Activated CD8-positive, alpha-beta memory T cell treated with anti-CD3 and anti-CD28 coated beads for 36 hours (primary cell): Measurements from ENCODE around the gene BTBD17. TPM values are rescaled to one million over a fixed set of nuclear protein-coding genes. Genes with fewer than 3 reads are reported as not detected.

Experiments
- CTCF ChIA-PET: fragments of 350-600 bp; sonication (Branson Sonifier 250); formaldehyde crosslinking; loops from one replicate; lab custom pipeline; 2021; ENCODE audit warnings: antibody characterized with exemption; lab: Charles Lee
- POLR2A ChIA-PET: fragments of 350-600 bp; sonication (Branson Sonifier 250); formaldehyde crosslinking; loops from one replicate; lab custom pipeline; 2021; ENCODE audit warnings: antibody characterized with exemption; lab: Charles Lee
- total RNA-seq, 2 experiments: library from RNA; stranded (reverse); gene quantifications; one replicate each; pipeline ENCODE4 v1.2.3, GENCODE V29; 2021

The BTBD17 gene
- total RNA-seq, 2 experiments from 2014 or later: not detected

DNA sequence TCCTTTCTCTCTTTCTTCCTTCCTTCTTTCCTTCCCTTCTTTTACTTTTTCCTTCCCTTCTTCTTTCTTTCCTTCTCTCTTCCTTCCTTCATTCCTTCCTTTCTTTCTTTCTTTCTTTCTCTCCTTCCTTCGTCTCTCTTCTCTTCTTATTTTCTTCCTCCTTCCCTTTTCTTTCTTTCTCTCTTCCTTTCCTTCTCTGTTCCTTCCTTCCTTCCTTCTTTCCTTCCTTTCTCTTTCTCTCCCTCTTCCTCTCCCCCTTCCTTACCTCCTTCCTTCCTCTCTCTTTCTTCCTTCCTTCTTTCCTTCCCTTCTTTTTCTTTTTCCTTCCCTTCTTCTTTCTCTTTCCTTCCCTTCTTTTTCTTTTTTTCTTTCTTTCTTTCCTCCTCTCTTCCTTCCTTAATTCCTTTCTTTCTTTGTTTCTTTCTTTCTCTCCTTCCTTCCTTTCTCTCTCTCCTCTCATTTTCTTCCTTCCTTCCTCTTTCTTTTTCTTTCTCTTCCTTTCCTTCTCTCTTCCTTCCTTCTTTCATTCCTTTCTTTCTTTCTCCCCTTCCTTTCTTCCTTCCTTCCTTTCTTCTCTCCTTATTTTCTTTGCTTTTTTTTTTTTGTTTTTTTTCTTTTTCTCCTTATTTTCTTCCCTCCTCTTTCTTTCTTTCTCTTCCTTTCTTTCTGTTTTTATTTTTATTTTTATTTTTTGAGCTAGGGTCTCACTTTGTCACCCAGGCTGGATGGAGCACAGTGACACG is 28.4 kb upstream of the BTBD17 start:
- ChIA-PET POLR2A (no interaction called here), CTCF (interaction anchor here (1.3 kb wide), 1 partner anchor 11 kb away, joined by 5 read pairs; no protein-coding TSS in a partner anchor)

DNA sequence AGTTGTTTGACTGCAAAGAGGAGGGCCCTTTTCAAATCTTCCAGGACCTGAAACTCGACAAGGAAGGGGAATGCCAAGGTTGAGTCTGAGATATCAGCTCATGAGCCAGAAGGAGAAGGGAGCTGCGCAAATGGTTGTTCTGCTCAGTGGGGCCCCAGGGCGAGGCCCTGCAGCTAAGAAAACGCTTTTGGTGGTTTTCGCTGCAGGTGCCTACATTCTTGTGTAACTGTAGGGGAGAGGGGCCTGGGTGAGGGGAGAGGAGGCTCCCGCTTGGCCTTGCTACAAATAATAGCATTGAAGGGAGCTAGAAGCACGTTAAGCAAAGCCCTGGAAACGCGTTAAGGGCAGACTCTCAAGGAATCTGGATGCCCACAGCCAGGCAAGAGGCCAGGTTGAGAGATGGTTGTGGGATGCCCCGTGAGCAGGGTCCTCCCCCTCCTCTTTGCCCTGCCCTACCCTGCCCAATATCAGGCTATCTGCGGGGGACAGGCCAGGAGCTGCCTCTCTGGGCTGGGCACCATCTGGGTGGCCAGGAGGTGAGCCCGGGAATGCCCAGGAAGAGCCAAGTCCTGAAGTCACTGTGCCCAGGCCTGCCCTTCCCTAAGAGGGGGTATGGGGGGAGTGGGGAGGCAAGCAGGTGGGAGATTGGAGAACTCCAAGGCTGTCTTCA is 27.6 kb upstream of the BTBD17 start:
- ChIA-PET CTCF (interaction anchor here (1.1 to 1.9 kb wide), 2 partner anchors 10 to 137 kb away, joined by 3 to 7 read pairs; no protein-coding TSS in a partner anchor), POLR2A (no interaction called here)

- CTCF ChIA-PET: interaction anchor here (1.9 kb wide), 1 partner anchor 8 kb away, joined by 7 read pairs; no protein-coding TSS in a partner anchor
- POLR2A ChIA-PET: no interaction called here
Observed at GRCh38 chr17:74387365-74388218, 25.9 kb upstream of the BTBD17 start.

- CTCF ChIA-PET: interaction anchor here (0.8 kb wide), 1 partner anchor 16 kb away, joined by 3 read pairs; no protein-coding TSS in a partner anchor
Observed at GRCh38 chr17:74386386-74386785, 24.7 kb upstream of the BTBD17 start.

GRCh38 chr17:74385201-74385600 is 23.5 kb upstream of the BTBD17 start:
- CTCF ChIA-PET: no interaction called here
- POLR2A ChIA-PET: no interaction called here

More at GRCh38 chr17:74386386-74386785, 24.7 kb upstream of the BTBD17 start:
- POLR2A ChIA-PET: no interaction called here

GRCh38 chr17:74383141-74383540 is 21.5 kb upstream of the BTBD17 start:
- ChIA-PET CTCF (interaction anchor here (1.3 to 1.4 kb wide), 2 partner anchors 75 to 110 kb away, joined by 3 to 5 read pairs; no protein-coding TSS in a partner anchor), POLR2A (no interaction called here)

DNA sequence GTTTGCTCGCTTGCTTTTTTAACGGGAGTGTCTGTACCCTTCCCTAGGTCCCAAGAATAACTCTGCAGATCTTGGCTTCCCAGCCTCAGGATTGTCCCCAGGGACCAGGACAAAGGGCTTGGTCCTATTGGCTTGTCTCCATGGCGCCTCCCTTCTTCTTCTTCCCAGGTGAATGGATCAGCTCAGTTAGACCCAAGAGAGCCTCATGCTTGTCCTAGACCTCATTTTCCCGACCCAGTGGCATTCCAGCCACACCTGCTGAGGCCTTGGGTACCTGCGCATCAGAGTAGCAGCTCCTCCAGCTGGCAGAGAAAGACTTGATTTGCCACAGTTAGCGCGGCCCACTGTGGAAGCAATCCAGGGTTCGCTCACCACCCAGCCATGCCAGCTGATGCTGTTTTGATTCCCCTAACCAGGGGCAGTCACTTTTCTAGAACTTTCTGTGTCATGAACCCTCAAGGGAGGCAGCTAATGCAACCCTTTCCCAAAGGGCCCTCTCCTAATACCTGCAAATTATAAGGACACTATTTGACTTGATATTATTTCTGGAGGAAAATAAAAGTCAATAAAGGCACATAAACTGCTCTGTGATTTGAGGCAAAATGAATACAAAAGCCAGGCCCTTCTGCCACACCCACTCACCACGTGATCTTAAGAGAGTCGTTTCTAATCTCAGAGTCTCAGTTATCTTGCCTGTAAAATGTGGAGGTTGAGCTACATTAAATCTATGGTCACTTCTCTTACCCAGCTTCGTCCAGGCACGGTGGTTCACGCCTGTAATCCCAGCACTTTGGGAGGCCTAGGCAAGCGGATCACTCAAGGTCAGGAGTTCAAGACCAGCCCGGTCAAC is 19.5 kb upstream of the BTBD17 start:
- POLR2A ChIA-PET: no interaction called here
- CTCF ChIA-PET: interaction anchor here (0.5 to 4.8 kb wide), 12 partner anchors 12 to 355 kb away, joined by 3 to 89 read pairs (median 8); partner anchors contain the start of gene GPR142

DNA sequence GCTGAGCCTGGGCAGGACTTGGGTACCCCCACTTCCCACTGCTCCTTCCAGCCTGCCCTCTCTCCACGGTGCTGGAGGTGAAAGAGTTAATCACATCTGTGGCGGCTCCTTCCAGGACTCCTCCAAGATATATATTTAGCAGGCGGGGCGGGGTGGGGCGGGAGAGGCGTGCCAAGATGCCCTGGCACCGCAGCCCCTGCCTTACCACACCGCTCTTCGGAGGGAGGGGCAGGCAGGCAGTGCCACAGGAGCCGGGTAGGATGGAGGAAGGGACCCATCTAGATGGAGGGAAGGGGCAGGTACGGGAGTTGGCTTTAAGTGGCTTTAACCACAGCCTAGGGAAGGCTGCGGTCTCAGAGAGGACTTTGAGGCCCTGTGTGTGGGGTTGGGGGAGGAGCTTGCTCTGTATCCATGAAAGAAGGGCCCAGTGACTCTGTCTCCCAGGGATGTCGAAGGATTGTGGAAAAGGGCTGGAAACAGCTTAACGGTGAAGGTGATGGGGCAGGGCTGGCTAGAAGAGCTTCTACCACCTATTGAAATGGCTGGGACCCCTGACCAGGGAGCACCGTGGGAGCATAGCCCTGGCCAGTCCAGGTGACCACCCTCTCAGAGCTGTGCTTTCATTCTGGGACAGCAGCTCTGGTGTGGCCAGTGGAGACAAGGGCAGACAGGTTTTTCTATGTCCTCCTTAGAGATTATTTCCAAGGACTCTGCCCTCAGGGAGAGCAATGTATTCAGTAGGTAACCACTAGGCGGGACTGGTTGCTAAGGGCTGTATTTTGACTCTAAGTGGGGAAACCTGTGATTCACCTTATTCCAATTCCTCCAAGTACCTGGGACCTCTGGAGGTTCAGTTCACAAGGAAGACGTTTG is 18.7 kb upstream of the BTBD17 start:
- ChIA-PET CTCF (interaction anchor here (0.5 to 4.8 kb wide), 15 partner anchors 8 to 356 kb away, joined by 3 to 89 read pairs (median 5); partner anchors contain the start of gene GPR142), POLR2A (no interaction called here)

DNA sequence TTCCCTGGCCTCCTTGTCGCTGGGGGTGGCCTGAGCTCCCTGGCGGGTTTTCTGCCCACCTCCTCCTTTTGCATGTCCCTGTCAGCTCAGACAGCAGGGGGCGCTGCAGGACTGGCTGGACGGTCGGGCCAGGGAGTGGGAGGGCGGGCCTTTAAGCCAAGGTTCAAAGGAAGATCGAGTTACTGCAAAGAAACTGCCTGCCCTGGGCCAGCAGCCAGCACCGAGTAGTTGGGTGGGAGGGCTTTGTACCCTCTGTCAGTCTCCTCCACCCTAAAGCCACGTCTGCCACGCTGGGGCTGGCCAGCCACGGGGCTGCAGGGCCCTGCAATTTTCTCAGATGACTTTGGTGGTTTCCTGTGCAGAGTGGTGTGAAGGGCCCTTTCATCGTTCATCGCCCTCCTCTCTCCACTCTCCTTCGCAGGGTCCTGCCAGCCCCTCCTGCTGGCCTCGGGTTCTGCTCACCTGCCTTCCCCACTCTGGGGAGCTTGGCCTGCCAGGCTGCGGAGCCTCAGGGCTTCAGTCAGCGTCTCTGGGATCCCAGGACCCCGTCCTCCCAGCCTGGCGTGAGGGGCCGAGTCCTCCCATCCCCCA is 17.9 kb upstream of the BTBD17 start:
- ChIA-PET CTCF (interaction anchor here (0.7 to 4.8 kb wide), 29 partner anchors 9 to 356 kb away, joined by 3 to 89 read pairs (median 4); partner anchors contain the start of genes BTBD17 and GPR142), POLR2A (interaction anchor here (0.7 kb wide), 1 partner anchor 85 kb away, joined by 4 read pairs; no protein-coding TSS in a partner anchor)

DNA sequence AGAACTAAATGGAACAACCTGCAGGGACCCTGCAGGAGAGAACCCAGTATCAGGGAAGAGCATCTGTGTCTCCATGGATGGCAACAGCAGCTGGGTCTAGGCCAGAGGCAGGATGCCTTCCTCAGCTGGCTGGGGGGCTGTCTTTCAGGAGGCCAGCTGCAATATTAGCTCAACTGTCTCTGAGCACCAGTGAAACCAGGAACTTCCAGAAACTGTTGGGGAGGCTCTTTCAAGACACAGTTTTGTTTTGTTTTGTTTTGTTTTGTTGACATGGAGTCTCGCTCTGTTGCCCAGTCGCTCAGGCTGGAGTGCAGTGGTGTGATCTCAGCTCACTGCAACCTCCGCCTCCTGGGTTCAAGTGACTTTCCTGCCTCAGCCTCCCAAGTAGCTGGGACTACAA is 13.2 kb upstream of the BTBD17 start:
- POLR2A ChIA-PET: no interaction called here
- CTCF ChIA-PET: no interaction called here

- ChIA-PET CTCF (interaction anchor here (1.5 to 2.2 kb wide), 2 partner anchors 10 to 84 kb away, joined by 4 to 8 read pairs; no protein-coding TSS in a partner anchor), POLR2A (no interaction called here)
Observed at GRCh38 chr17:74373838-74374606, 12.4 kb upstream of the BTBD17 start.

DNA sequence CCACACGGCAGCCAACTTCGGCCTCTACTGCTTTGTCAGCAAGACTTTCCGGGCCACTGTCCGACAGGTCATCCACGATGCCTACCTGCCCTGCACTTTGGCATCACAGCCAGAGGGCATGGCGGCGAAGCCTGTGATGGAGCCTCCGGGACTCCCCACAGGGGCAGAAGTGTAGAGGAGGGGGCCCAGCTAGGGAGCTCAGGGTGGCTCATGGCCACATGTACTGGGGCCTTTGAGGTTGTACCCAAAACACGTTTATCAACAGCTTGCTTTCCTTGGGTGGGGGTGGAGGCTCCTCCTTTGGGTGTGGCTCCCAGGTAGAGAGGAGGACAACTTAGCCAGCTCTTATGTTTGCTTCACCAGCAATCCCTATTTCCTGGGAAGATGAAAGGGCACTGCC is 10.8 kb upstream of the BTBD17 start:
- ChIA-PET POLR2A (no interaction called here), CTCF (interaction anchor here (0.6 to 2.2 kb wide), 2 partner anchors 10 to 85 kb away, joined by 3 to 8 read pairs; no protein-coding TSS in a partner anchor)

GRCh38 chr17:74371653-74372147 is 10.0 kb upstream of the BTBD17 start:
- POLR2A ChIA-PET: no interaction called here
- CTCF ChIA-PET: interaction anchor here (5.5 kb wide), 1 partner anchor 8 kb away, joined by 64 read pairs; no protein-coding TSS in a partner anchor

DNA sequence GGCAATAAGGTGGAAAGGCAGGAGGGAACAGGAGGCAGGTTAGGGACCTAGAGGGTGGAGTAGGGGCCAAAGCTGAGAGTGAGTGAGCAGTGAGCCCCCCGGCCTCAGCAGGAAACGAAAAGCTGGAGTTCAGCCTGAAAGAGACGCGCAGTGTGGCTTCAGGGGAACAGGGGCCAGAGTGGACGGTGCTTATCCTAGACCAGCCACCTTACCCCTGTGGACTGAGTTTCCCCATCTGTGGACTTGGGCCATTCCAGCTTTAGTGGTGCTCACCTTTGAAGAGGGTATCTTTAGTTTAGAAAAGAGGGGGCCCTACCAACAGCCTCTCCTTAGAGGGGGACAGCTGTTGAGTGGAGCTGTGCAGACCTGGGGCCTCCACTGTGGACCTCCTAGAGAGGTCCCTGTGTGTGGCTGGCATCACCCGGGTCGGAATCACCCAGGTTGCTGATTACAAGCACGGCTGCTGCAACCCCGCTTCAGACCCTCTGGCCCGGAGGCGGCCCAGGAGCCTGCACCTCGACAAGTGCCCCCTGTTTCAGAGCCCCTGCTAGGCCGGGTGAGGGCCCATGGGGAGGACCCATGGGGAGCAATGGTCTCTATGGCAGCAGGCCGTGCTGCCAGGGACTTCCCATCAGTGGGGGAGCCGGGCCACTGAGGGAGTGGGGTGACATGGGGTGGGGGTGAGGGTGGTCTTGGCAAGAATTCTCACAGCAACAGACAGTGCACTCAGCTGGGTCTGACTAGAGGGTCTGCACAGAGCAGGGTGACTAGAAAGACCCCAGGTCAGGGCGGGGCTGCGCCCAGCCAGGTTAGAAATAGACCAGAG is 8.2 kb upstream of the BTBD17 start:
- ChIA-PET CTCF (interaction anchor here (0.8 to 5.5 kb wide), 10 partner anchors 10 to 163 kb away, joined by 3 to 64 read pairs (median 8); no protein-coding TSS in a partner anchor), POLR2A (interaction anchor here (0.5 kb wide), 1 partner anchor 12 kb away, joined by 3 read pairs; no protein-coding TSS in a partner anchor)
